Thoracic aorta (tissue), 2 donors: ENCODE data around the gene NAT8L. TPM values are rescaled to one million over a fixed set of nuclear protein-coding genes. Genes with fewer than 3 reads are reported as not detected.

ENCODE experiments used
- ATAC-seq: fragments of 150-250 bp; one replicate; pipeline ENCODE4 v1.8.0; 2017; ENCODE audit warnings: low read depth; ENCODE audit not compliant: insufficient number of reproducible peaks, low FRiP score
- DNase-seq: peaks from one replicate; pipeline ENCODE4 v3.0.0-alpha.2; 2020; ENCODE audit warnings: low spot score
- H3K27ac ChIP-seq, 2 donors: fragments of 200-600 bp; sonication (generic); 1 replicate in 1 of 2; 2 replicates in 1 of 2; pipeline ENCODE4 v1.5.1; 2016; ENCODE audit warnings: mild to moderate bottlenecking in 2 of 2, moderate library complexity in 2 of 2
- H3K27me3 ChIP-seq: fragments of 200-600 bp; sonication (generic); replicated peaks from 2 replicates; pipeline ENCODE4 v1.6.0; 2016; ENCODE audit warnings: mild to moderate bottlenecking; ENCODE audit not compliant: insufficient read depth
- H3K36me3 ChIP-seq: fragments of 200-600 bp; sonication (generic); one replicate; pipeline ENCODE4 v1.5.1; 2016
- H3K4me1 ChIP-seq, 2 donors: fragments of 200-600 bp; sonication (generic); 1 replicate in 1 of 2; 2 replicates in 1 of 2; pipeline versions ENCODE4 v1.5.1 to v1.6.0; 2016; ENCODE audit warnings: low read depth in 2 of 2, mild to moderate bottlenecking in 1 of 2; ENCODE audit not compliant: control insufficient read depth in 1 of 2
- H3K4me3 ChIP-seq: fragments of 200-600 bp; sonication (generic); 2 replicates; pipeline ENCODE4 v1.5.1; 2016; ENCODE audit warnings: mild to moderate bottlenecking
- H3K9me3 ChIP-seq: fragments of 200-600 bp; sonication (generic); 2 replicates; pipeline ENCODE4 v1.5.1; 2016
- total RNA-seq, 2 donors: library from RNA; depleted of rRNA; stranded (reverse); fragments of >200 nt; gene quantifications; one replicate each; pipeline versions ENCODE4 v1.1.0 to v1.2.3, GENCODE V29; 2016
- TF ChIP-seq, protein P1 (sequence below): fragments of 200-600 bp; sonication (generic); IDR thresholded peaks from one replicate; pipeline ENCODE4 v1.5.1; 2019; ENCODE audit warnings: antibody characterized with exemption

Gene NAT8L
- total RNA-seq, 2 donors from 2014 or later = under 0.01 TPM; not detected in 1

DNA sequence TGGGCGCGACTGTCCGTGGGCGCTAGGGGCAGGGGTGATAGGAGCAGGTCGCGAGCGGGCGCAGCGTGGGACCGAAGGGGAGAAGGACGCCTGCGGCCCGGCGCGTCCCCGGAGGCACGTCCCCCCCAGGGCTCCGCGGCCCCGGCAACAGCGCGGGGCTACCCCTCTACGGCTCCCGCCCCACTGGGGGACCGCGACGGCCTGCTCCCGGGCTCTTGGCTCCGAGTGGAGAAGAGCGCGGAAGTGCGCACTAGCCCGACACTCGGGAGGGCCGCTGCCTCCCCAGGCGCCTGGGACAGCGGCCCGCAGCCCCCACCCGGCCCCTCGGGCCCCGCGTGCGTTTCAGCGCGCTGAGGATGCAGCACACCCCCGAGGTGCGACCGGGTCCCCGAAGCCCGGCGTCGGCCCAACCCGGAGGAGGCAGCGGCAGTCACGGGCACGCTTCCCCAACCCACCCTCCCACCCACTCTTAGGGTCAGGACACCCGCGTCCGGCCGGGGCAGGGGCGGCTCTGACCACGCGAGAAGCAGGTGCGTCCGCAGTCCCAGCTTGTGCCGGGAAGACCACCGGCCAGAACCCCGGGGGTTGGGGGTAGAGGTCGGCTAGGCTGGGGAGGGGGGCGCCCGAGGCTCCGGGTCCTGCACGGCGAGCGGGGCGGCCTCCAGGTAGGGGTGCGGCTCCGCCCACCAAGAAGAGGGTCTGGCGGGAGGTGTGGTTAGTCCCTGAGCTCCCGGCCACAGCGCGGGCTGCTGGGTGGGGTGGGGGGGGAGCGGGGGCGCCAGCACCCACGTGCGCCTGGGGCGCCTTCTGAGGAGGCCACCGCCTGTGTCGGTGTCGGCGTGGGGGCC lies 18.5 kb upstream of the NAT8L start:
- ATAC-seq (no peak), DNase-seq (no peak)
- Histone ChIP-seq H3K4me3 (peak overlapping the region; percentile 82), H3K4me1 (peaks cover 8 to 21% of the 10 kb centered on the region in 2 donors), H3K27me3 (no peaks in the 10 kb centered on the region), H3K36me3 (no peaks in the 10 kb centered on the region), H3K9me3 (no peaks in the 10 kb centered on the region), H3K27ac (no peak overlapping the region)
- TF ChIP-seq, protein P1, sequence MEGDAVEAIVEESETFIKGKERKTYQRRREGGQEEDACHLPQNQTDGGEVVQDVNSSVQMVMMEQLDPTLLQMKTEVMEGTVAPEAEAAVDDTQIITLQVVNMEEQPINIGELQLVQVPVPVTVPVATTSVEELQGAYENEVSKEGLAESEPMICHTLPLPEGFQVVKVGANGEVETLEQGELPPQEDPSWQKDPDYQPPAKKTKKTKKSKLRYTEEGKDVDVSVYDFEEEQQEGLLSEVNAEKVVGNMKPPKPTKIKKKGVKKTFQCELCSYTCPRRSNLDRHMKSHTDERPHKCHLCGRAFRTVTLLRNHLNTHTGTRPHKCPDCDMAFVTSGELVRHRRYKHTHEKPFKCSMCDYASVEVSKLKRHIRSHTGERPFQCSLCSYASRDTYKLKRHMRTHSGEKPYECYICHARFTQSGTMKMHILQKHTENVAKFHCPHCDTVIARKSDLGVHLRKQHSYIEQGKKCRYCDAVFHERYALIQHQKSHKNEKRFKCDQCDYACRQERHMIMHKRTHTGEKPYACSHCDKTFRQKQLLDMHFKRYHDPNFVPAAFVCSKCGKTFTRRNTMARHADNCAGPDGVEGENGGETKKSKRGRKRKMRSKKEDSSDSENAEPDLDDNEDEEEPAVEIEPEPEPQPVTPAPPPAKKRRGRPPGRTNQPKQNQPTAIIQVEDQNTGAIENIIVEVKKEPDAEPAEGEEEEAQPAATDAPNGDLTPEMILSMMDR = no peak

GRCh38 chr4:2041239-2042130 lies 17.6 kb upstream of the NAT8L start:
- Histone ChIP-seq H3K27me3 (no peaks in the 10 kb centered on the region), H3K9me3 (no peaks in the 10 kb centered on the region), H3K4me1 (peaks cover 8 to 21% of the 10 kb centered on the region in 2 donors), H3K36me3 (no peaks in the 10 kb centered on the region), H3K27ac (no peak overlapping the region), H3K4me3 (peak overlapping the region; percentile 82)
- ATAC-seq (no peak), DNase-seq (no peak)
- TF ChIP-seq, protein P1 = no peak

DNA sequence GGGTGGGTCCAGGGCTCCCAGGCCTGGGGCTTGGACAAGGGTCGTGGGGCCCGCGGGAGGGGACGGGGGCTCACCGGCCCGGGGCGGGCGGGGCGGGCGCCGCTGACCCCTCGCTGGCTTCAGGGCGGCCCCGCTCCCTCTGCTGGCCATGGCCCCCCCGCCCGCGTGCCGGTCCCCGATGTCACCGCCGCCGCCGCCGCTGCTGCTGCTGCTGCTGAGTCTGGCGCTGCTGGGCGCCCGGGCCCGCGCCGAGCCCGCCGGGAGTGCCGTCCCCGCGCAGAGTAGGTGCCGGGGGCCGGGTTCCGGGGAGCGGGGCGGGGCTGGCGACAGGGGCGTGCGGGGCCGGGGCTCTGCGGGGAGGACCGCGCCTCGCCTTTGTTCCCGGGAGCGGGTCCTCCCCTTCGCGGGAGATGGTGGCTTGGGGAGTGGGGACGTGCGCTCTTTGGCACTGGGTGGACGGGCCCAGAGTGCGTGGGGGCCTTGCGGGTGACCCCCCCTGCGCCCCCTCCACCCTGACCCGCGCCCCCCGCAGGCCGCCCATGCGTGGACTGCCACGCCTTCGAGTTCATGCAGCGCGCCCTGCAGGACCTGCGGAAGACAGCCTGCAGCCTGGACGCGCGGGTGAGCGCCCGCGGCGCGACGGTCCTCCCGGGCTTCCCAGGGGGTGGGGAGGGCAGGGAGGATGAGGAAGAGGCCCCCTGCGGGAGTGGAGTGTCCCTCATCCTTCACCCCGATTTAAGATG lies 16.8 kb upstream of the NAT8L start:
- Histone ChIP-seq H3K27ac (no peak overlapping the region), H3K27me3 (no peaks in the 10 kb centered on the region), H3K4me1 (peaks cover 8 to 21% of the 10 kb centered on the region in 2 donors), H3K9me3 (no peaks in the 10 kb centered on the region), H3K4me3 (peak overlapping the region; percentile 82), H3K36me3 (no peaks in the 10 kb centered on the region)
- TF ChIP-seq, protein P1 = no peak
- DNase-seq = no peak
- ATAC-seq = no peak

DNA sequence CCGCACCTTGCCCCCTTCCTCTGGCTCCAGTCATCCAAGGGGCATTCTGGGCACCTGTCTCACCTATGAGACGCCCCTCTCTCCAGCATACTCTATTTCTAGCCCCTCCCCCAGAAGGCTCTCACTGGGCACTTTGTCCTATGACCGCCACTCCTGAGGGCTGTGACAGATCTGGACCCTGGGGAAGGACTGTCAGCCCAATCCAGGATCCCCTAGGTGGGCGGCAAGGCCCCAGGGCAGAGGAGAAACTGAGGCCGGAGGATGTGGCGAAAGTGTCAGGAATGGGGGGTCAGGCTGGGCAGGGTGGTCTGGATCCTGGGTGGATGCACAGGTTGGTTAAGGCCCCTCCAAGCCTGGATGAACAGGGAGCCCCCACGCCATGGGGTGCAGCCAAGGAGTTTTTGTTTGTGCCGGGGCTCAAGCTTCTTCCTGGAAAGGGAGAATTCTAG lies 16.2 kb upstream of the NAT8L start:
- ATAC-seq = no peak
- H3K4me3 ChIP-seq = no peak overlapping the region

More for the DNA sequence above, 16.2 kb upstream of the NAT8L start:
- H3K36me3 ChIP-seq = no peaks in the 10 kb centered on the region
- TF ChIP-seq, protein P1 = no peak
- peaks cover 8 to 21% of the 10 kb centered on the region in 2 donors for H3K4me1 ChIP-seq
- no peak overlapping the region for H3K27ac ChIP-seq
- H3K9me3 ChIP-seq = no peaks in the 10 kb centered on the region
- no peak for DNase-seq
- H3K27me3 ChIP-seq = no peaks in the 10 kb centered on the region
